DLD1 (cell line): Measurements from ENCODE around the gene HBD.
"Not testable (repeated sequence)": the region's sequence is repeated elsewhere in the genome, so short reads cannot be mapped to it uniquely, and the experiment has no call there.

Source experiments
- in situ Hi-C: cut with HindIII; loops from 2 replicates; pipeline ENCODE4 v1.10.0; 2017; ENCODE audit warnings: low sequenced_read_pairs

Gene HBD

DNA sequence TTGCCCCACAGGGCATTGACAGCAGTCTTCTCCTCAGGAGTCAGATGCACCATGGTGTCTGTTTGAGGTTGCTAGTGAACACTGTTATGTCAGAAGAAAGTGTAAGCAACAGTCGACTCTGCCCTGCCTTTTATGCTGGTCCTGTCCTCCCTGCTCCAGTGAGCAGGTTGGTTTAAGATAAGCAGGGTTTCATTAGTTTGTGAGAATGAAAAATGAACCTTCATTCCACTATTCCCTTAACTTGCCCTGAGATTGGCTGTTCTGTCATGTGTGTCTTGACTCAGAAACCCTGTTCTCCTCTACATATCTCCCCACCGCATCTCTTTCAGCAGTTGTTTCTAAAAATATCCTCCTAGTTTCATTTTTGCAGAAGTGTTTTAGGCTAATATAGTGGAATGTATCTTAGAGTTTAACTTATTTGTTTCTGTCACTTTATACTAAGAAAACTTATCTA lies at the start of gene HBD:
Gene HBD (minus strand): TSS at position 103 of the 454 bp plus-strand sequence. CDS start 50 bp downstream, at position 53.
- in situ Hi-C loops, result no loop called here

DNA sequence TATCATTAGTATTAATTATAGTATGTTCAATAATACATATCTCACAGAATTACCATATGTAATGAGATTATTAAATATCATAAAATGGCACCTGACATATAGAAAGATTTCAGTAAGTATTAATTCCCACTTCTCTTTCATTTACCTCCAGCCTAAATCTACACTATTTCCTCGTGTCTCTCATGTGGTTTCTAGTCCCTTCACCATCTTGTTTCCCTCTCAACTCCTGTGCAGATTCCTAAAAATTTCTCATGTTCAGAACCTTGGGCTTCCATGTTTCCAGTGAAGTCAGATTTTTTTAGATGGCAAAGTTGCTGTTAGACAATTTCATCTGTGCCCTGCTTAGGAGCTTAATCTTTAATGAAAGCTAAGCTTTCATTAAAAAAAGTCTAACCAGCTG lies 49.6 kb upstream of the HBD start:
- in situ Hi-C loops, result no loop called here

GRCh38 chr11:5283086-5283485 lies 48.8 kb upstream of the HBD start:
- in situ Hi-C loops, result no loop called here

DNA sequence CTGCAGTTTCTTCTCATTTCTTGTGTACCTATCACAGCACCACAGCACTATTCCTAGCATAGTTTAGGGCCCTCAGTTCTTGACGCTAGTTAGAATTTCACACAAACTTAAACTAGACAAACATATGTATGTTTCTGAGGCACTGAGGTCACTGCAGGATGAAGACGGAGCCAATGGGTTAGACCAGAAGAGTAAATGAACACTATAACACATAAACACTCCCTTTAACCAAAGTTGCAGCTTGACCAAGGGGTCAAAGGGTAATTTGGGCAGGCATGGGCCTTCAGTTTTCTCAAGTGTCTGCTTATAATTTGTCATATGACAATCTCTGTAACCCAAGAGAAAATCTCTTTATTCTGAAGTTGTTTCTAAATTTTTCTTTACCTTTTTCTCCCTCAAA lies 48.3 kb upstream of the HBD start:
- in situ Hi-C loops, result no loop called here

- in situ Hi-C loops, result no loop called here
Observed at GRCh38 chr11:5281596-5281995, 47.3 kb upstream of the HBD start.

DNA sequence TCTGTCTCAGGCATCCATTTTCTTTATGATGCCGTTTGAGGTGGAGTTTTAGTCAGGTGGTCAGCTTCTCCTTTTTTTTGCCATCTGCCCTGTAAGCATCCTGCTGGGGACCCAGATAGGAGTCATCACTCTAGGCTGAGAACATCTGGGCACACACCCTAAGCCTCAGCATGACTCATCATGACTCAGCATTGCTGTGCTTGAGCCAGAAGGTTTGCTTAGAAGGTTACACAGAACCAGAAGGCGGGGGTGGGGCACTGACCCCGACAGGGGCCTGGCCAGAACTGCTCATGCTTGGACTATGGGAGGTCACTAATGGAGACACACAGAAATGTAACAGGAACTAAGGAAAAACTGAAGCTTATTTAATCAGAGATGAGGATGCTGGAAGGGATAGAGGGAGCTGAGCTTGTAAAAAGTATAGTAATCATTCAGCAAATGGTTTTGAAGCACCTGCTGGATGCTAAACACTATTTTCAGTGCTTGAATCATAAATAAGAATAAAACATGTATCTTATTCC lies 46.4 kb upstream of the HBD start:
- in situ Hi-C loops, result no loop called here

GRCh38 chr11:5279471-5280090 lies 45.3 kb upstream of the HBD start:
- in situ Hi-C loops, result no loop called here

- in situ Hi-C loops, result no loop called here
Observed at GRCh38 chr11:5277807-5278382, 43.6 kb upstream of the HBD start.

DNA sequence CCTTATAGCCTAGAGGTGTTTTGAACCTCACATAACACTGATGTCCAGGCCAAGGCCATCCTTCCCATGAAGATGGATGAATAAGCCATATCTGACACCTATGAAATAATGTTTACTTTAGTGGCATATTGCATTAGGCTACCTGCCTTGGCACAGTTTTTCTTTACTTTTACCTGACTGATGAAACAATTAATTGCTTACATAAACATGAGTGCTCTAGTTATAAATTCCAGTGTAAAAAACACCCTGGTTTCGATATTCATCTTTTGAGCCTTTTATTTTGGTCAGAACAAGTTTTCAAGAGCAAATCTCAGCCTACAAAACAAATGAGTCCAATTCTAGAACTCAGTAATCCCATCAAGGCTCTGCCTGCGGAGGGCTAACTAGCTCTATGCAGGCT lies 42.4 kb upstream of the HBD start:
- in situ Hi-C loops, result no loop called here

DNA sequence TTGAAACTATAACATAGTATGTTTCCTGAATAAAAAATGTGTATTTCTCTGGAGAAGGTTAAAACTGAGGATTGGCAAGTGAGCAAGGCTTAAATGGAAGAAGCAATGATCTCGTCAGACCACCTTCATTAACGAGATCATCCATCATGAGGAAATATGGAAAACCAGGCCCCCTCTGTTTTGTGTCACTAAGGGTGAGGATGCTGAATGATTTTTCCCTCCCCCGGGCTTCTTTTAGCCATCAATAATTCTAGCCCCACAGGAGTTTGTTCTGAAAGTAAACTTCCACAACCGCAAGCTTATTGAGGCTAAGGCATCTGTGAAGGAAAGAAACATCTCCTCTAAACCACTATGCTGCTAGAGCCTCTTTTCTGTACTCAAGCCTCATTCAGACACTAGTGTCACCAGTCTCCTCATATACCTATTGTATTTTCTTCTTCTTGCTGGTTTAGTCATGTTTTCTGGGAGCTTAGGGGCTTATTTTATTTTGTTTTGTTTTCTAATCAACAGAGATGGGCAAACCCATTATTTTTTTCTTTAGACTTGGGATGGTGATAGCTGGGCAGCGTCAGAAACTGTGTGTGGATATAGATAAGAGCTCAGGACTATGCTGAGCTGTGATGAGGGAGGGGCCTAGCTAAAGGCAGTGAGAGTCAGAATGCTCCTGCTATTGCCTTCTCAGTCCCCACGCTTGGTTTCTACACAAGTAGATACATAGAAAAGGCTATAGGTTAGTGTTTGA lies 41.3 kb upstream of the HBD start:
- in situ Hi-C loops, result no loop called here

DNA sequence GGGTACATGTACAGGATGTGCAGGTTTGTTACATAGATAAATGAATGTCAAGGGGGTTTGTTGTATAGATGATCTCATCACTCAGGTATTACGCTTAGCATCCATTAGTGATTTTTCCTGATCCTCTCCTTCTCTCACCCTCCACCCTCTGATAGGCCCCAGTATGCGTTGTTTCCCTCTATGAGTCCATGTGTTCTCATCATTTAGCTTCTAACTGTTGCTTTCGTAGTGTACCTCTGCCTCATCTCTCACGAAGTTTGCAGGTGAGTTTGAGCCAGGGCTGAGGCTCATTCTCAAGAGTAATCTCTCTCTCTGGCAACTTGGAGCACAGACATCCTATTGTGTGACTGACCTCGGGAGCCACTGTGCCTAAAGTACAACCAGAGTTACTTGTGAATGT lies 40.1 kb upstream of the HBD start:
- in situ Hi-C loops, result no loop called here

GRCh38 chr11:5272395-5273017 lies 38.2 kb upstream of the HBD start:
- in situ Hi-C loops, result no loop called here

GRCh38 chr11:5269715-5270147 lies 35.4 kb upstream of the HBD start, which contains the start of gene HBE1:
TSS of gene HBE1 (minus strand) at chr11:5269945. CDS start at chr11:5269890, 55 bp downstream.
- in situ Hi-C loops, result no loop called here

DNA sequence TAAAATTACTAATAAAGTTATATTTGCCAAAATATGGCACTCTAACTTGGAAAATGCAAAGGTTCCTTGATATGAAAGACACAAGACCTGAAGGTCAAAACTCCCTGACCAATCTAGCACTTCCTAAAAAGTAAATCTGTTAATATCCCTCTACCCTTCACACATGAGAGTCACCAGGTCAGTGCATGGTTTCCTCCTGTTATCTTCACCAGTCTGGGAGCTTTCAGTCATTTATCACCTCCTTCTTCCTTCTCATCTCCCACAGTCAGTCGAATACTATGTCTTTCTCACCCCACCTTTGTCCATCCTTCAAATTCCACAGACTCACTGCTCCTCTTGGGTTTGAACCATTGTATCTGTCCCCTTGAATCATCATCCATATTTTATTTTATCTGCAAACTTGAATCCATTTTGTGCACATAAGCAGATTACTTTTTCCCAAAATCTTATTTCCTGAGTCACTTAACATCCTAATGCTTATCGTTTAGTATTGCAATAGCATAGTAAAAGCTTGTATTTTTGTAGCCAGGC lies 32.8 kb upstream of the HBD start:
- in situ Hi-C loops, result no loop called here

- in situ Hi-C loops, result no loop called here
Observed at GRCh38 chr11:5266609-5267008, 32.3 kb upstream of the HBD start.

- in situ Hi-C loops, result no loop called here
Observed at GRCh38 chr11:5265832-5266231, 31.5 kb upstream of the HBD start.

DNA sequence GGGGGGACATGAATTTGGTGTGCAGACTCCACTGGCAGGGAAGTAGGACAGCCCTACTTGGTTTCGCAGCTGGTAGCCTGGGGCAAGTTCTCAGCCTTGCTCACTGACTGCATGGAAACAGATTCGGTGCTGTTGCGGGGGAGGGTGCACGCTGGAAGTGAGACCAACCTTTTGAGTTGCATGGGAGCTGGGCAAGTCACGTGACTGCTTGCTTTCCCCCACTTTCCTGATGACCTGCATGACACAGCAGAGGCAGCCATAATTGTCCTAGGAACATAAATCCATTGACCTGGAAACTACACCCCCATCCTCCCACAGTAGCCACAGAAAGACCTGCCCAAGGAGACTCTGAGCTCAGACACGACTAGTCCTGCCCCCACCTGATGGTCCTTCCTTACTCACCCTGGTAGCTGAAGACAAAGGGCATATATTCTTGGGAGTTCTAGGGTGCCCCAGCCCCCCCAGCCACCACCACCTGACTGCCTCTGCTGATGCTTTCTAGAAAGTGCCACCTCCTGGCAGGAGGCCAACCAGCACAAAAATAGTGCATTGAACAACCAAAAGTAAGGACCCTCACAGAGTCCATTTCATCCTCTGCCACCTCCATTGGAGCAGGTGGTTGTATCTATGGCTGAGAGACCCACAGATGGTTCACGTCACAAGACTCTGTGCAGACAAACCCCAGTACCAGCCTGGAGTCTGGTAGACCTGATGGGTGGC lies 24.4 kb upstream of the HBD start:
- in situ Hi-C loops, result no loop called here

GRCh38 chr11:5257296-5257695 lies 23.0 kb upstream of the HBD start:
- in situ Hi-C loops, result no loop called here

DNA sequence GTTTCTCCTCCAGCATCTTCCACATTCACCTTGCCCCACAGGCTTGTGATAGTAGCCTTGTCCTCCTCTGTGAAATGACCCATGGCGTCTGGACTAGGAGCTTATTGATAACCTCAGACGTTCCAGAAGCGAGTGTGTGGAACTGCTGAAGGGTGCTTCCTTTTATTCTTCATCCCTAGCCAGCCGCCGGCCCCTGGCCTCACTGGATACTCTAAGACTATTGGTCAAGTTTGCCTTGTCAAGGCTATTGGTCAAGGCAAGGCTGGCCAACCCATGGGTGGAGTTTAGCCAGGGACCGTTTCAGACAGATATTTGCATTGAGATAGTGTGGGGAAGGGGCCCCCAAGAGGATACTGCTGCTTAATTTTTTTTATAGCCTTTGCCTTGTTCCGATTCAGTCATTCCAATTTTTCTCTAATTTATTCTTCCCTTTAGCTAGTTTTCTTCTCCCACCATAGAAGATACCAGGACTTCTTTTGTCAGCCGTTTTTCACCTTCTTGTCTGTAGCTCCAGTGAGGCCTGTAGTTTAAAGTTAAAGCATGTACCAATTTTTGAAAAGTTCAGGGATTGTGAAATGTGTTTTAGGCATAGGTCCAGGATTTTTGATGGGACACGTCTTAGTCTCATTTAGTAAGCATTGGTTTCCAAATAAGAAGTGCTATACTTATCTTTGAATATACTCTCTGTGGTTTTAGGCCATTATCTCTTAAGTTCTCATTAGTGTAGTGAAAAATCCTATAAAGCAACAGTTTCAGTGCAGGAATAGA lies 20.5 kb upstream of the HBD start, which contains the start of gene HBG2:
Gene HBG2 (minus strand): TSS at position 136 of the 768 bp plus-strand sequence. CDS start 53 bp downstream, at position 83.
- in situ Hi-C loops, result not testable (repeated sequence)

DNA sequence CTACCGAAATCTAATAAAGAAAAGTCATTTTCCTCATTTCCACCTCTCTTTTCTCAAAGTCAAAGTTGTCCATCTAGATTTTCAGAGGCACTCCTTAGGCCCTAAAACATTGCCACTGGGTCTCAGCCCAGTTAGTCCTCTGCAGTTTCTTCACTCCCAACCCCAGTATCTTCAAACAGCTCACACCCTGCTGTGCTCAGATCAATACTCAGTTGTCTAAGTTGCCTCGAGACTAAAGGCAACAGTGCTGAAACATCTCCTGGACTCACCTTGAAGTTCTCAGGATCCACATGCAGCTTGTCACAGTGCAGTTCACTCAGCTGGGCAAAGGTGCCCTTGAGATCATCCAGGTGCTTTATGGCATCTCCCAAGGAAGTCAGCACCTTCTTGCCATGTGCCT lies 19.7 kb upstream of the HBD start:
- in situ Hi-C loops, result not testable (repeated sequence)
